NB4 (cell line): Measurements from ENCODE around the gene C1orf21.
A peak's percentile ranks its signal among the peaks of the same experiment; 100 is the strongest.

ENCODE experiments used
- DNase-seq: peaks from one replicate; pipeline ENCODE4 v3.0.0; 2010; ENCODE audit warnings: low read depth
- H3K4me3 ChIP-seq: one replicate; pipeline ENCODE4 v1.5.1; 2011; ENCODE audit warnings: mild to moderate bottlenecking, low read depth, low read length, moderate library complexity
- CTCF ChIP-seq: IDR thresholded peaks from one replicate; pipeline ENCODE4 v1.5.1; 2012; ENCODE audit warnings: low read depth, low read length
- MAX ChIP-seq: IDR thresholded peaks from 2 replicates; pipeline ENCODE4 v1.6.1; 2011; ENCODE audit warnings: low read depth, low read length
- MYC ChIP-seq: IDR thresholded peaks from 2 replicates; pipeline ENCODE4 v1.6.1; 2011; ENCODE audit warnings: low read depth, low read length
- POLR2A ChIP-seq: IDR thresholded peaks from 2 replicates; pipeline ENCODE4 v1.6.1; 2011; ENCODE audit warnings: mild to moderate bottlenecking; ENCODE audit not compliant: insufficient read length; ENCODE audit errors: extremely low read depth

C1orf21 gene

GRCh38 chr1:184590163-184590750 lies 203.4 kb downstream of the C1orf21 start:
- H3K4me3 ChIP-seq = no peak overlapping the region
- DNase-seq = no peak
- TF ChIP-seq MYC = no peak
- TF ChIP-seq CTCF = no peak
- no peak for TF ChIP-seq POLR2A
- no peak for TF ChIP-seq MAX

- H3K4me3 ChIP-seq = no peak overlapping the region
- no peak for DNase-seq
- TF ChIP-seq MAX (no peak), CTCF (no peak), POLR2A (no peak), MYC (no peak)
These were observed 206.8 kb downstream of the C1orf21 start for GRCh38 chr1:184593597-184593996.

GRCh38 chr1:184595596-184595995 lies 208.8 kb downstream of the C1orf21 start:
- no peak overlapping the region for H3K4me3 ChIP-seq
- TF ChIP-seq POLR2A (no peak), MAX (no peak), MYC (no peak), CTCF (no peak)
- DNase-seq = peak; percentile 4

GRCh38 chr1:184596950-184597645 lies 210.3 kb downstream of the C1orf21 start:
- TF ChIP-seq POLR2A = no peak
- TF ChIP-seq MYC = no peak
- TF ChIP-seq MAX = no peak
- TF ChIP-seq CTCF = no peak
- no peak for DNase-seq
- no peak overlapping the region for H3K4me3 ChIP-seq

GRCh38 chr1:184597650-184598357 lies 211.0 kb downstream of the C1orf21 start:
- no peak for DNase-seq
- H3K4me3 ChIP-seq = no peak overlapping the region
- TF ChIP-seq MAX (no peak), MYC (no peak), CTCF (no peak), POLR2A (no peak)
